Left ventricle myocardium superior (tissue), 1 donor: ENCODE results near the gene CHCHD5. TPM values are rescaled to one million over a fixed set of nuclear protein-coding genes. Genes with fewer than 3 reads are reported as not detected.
"Not testable (repeated sequence)": the region's sequence is repeated elsewhere in the genome, so short reads cannot be mapped to it uniquely, and the experiment has no call there.

Experiments
- ATAC-seq: fragments of 200-7000 bp; cut with Tn5 transposase; one replicate; pipeline ENCODE4 v1.9.1; 2020; ENCODE audit warnings: mild to moderate bottlenecking, moderate library complexity
- DNase-seq: peaks from one replicate; pipeline ENCODE4 v3.0.0-alpha.2; 2020
- intact Hi-C: fragments of 100-400 bp; cut with micrococcal nuclease; formaldehyde crosslinking; loops from one replicate; pipeline ENCODE4 v1.11.0; 2022
- long read RNA-seq: library from polyadenylated mRNA; unstranded; transcript quantifications from one replicate; pipeline ENCODE4 v2.0.0, GENCODE V29; 2021
- total RNA-seq: library from RNA; stranded (reverse); fragmentation: NEBNext Ultra II Directional; extraction: Animal tissue kit (Norgen Biotek cat#: 25700); gene quantifications from one replicate; pipeline ENCODE4 v1.2.1, GENCODE V29; 2021
- donor health status: DM: no; HTN: yes; CAD: no; lungs with severe emphysema.

The CHCHD5 gene
- 24.8 TPM for total RNA-seq
- long read RNA-seq, transcript CHCHD5-201 (4 exons, 691 nt) = major isoform, 5 of 11 reads
- long read RNA-seq, partial matches to known transcripts = 0 of 11 reads
- long read RNA-seq, other reads (novel, unspliced or antisense) = 5 of 11 reads

- intact Hi-C loops = no loop called here
- ATAC-seq = peak; percentile 94
- DNase-seq = peak; percentile 95
These were observed at the start of gene CHCHD5 for GRCh38 chr2:112584134-112584890. TSS of gene CHCHD5 (plus strand) at chr2:112584609. CDS start at chr2:112584648, 39 bp downstream.

- intact Hi-C loops = no loop called here
- no peak for DNase-seq
- no peak for ATAC-seq
These were observed 49.6 kb upstream of the CHCHD5 start for GRCh38 chr2:112534826-112535225.

- DNase-seq, intact Hi-C loops, ATAC-seq: not testable (repeated sequence)
These were observed 47.7 kb upstream of the CHCHD5 start for GRCh38 chr2:112536665-112537064.

GRCh38 chr2:112539306-112539705 lies 45.1 kb upstream of the CHCHD5 start:
- intact Hi-C loops = no loop called here
- DNase-seq = no peak
- ATAC-seq = no peak

- ATAC-seq (no peak), DNase-seq (no peak)
- intact Hi-C loops = no loop called here
These were observed 43.5 kb upstream of the CHCHD5 start for GRCh38 chr2:112540906-112541305.

- ATAC-seq = peak; percentile 86
- peak; percentile 71 for DNase-seq
These were observed 42.9 kb upstream of the CHCHD5 start for GRCh38 chr2:112541315-112542122.

GRCh38 chr2:112542123-112542983 lies 42.1 kb upstream of the CHCHD5 start, which contains the start of gene POLR1B:
TSS of gene POLR1B (plus strand) at chr2:112542465. CDS start at chr2:112542495, 30 bp downstream.
- DNase-seq (peak; percentile 88), ATAC-seq (peak; percentile 97)
- intact Hi-C loops = no loop called here

More at GRCh38 chr2:112541315-112542122, 42.9 kb upstream of the CHCHD5 start:
- intact Hi-C loops = no loop called here

- ATAC-seq (no peak), DNase-seq (no peak)
- intact Hi-C loops = no loop called here
These were observed 41.3 kb upstream of the CHCHD5 start for GRCh38 chr2:112542984-112543661.

GRCh38 chr2:112547333-112547732 lies 37.1 kb upstream of the CHCHD5 start:
- intact Hi-C loops = no loop called here
- no peak for ATAC-seq
- DNase-seq = no peak

GRCh38 chr2:112548980-112549379 lies 35.4 kb upstream of the CHCHD5 start:
- ATAC-seq (no peak), DNase-seq (no peak)
- intact Hi-C loops = no loop called here

- no peak for ATAC-seq
- no peak for DNase-seq
- intact Hi-C loops = no loop called here
These were observed 18.3 kb upstream of the CHCHD5 start for GRCh38 chr2:112566104-112566503.

GRCh38 chr2:112566508-112566907 lies 17.9 kb upstream of the CHCHD5 start:
- ATAC-seq, DNase-seq, intact Hi-C loops: not testable (repeated sequence)

GRCh38 chr2:112572005-112572404 lies 12.4 kb upstream of the CHCHD5 start:
- intact Hi-C loops = loop anchor here (10.0 kb wide), 1 partner anchor 87 kb away; the partner anchor contains the start of gene TTL
- DNase-seq = no peak
- ATAC-seq = no peak

- intact Hi-C loops = loop anchor here (10.0 kb wide), 1 partner anchor 93 kb away; the partner anchor contains the start of gene TTL
- ATAC-seq = no peak
- DNase-seq = no peak
These were observed 6.7 kb upstream of the CHCHD5 start for GRCh38 chr2:112577756-112578155.

- ATAC-seq = no peak
- DNase-seq = no peak
- intact Hi-C loops = loop anchor here (10.0 kb wide), 1 partner anchor 94 kb away; the partner anchor contains the start of gene TTL
These were observed 5.2 kb upstream of the CHCHD5 start for GRCh38 chr2:112579241-112579640.

GRCh38 chr2:112580084-112580483 lies 4.3 kb upstream of the CHCHD5 start:
- ATAC-seq = no peak
- DNase-seq = no peak
- intact Hi-C loops = no loop called here

GRCh38 chr2:112582314-112582746 lies 2.1 kb upstream of the CHCHD5 start:
- ATAC-seq (peak; percentile 0), DNase-seq (no peak)
- intact Hi-C loops = no loop called here

GRCh38 chr2:112583497-112584133 lies 794 bp upstream of the CHCHD5 start:
- intact Hi-C loops = no loop called here
- ATAC-seq (peak; percentile 7), DNase-seq (no peak)
